SH-SY5Y (cell line): Measurements from ENCODE around the gene OR4M1.

ENCODE experiments used
- GATA2 ChIP-seq: IDR thresholded peaks from 2 replicates; pipeline ENCODE4 v1.6.1; 2011; ENCODE audit warnings: mild to moderate bottlenecking, low read depth, low read length
- GATA3 ChIP-seq: IDR thresholded peaks from 2 replicates; pipeline ENCODE4 v1.6.1; 2011; ENCODE audit warnings: low read depth, mild to moderate bottlenecking, low read length, moderate library complexity

- TF ChIP-seq GATA2 (no peak), GATA3 (no peak)
These were observed 55.0 kb downstream of the OR4M1 start for GRCh38 chr14:19828314-19828713.
